GM10847 (cell line): ENCODE results near the gene CRCP.

Experiments used
- POLR2A ChIP-seq: IDR thresholded peaks from 2 replicates; pipeline ENCODE4 v1.6.1; 2011; ENCODE audit not compliant: insufficient read length; ENCODE audit errors: extremely low read depth

CRCP gene

GRCh38 chr7:66099551-66100407 is 14.9 kb upstream of the CRCP start:
- no peak for TF ChIP-seq POLR2A

- TF ChIP-seq POLR2A = no peak
Measured at GRCh38 chr7:66100408-66101050, 14.1 kb upstream of the CRCP start.

GRCh38 chr7:66105263-66105748 is 9.3 kb upstream of the CRCP start:
- TF ChIP-seq POLR2A = no peak

GRCh38 chr7:66110856-66111255 is 3.8 kb upstream of the CRCP start:
- TF ChIP-seq POLR2A = no peak

- TF ChIP-seq POLR2A = no peak
Measured at GRCh38 chr7:66118603-66119002, 4.0 kb downstream of the CRCP start.

GRCh38 chr7:66119245-66119850 is 4.7 kb downstream of the CRCP start:
- no peak for TF ChIP-seq POLR2A

- TF ChIP-seq POLR2A = no peak
Measured at GRCh38 chr7:66123175-66123528, 8.5 kb downstream of the CRCP start.

- no peak for TF ChIP-seq POLR2A
Measured at GRCh38 chr7:66125052-66125694, 10.5 kb downstream of the CRCP start.

GRCh38 chr7:66138994-66139752 is 24.5 kb downstream of the CRCP start:
- no peak for TF ChIP-seq POLR2A

- no peak for TF ChIP-seq POLR2A
Measured at GRCh38 chr7:66140924-66141323, 26.3 kb downstream of the CRCP start.

- TF ChIP-seq POLR2A = no peak
Measured at GRCh38 chr7:66142334-66142733, 27.7 kb downstream of the CRCP start.

- no peak for TF ChIP-seq POLR2A
Measured at GRCh38 chr7:66142996-66143395, 28.3 kb downstream of the CRCP start.

GRCh38 chr7:66143876-66144332 is 29.3 kb downstream of the CRCP start:
- TF ChIP-seq POLR2A = no peak

GRCh38 chr7:66145400-66146104 is 30.9 kb downstream of the CRCP start:
- TF ChIP-seq POLR2A = no peak
